ENCODE results near the gene NKX2-4. TPM values are rescaled to one million over a fixed set of nuclear protein-coding genes. Genes with fewer than 3 reads are reported as not detected.
"Not testable (repeated sequence)": the region's sequence is repeated elsewhere in the genome, so short reads cannot be mapped to it uniquely, and the experiment has no call there.

The NKX2-4 gene
- total RNA-seq, 1 donor from 2014 or later: not detected

DNA sequence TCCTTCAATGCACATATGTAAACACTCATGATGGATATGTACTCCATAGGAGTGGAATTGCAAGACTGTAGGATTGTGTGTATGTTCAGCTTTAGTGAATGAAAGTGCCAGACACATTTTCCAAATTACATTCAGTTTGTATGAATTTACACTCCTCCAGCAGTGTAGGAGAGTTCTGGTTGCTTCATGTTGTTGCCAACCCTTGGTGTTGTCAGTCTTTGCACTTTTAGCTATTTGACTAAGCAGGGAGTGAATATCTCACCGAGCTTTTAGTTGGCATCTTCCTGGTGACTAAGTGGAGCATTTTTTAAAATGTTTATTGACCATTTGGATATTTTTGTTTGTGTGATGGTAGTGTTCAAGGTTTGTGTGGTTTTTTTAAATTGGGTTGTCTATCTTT is 23.9 kb downstream of the NKX2-4 start:
- intact Hi-C loops (cut with DNase I): no loop called here
- DNase-seq (no peak), ATAC-seq (ENCODE audit: poor library complexity) (no peak)

DNA sequence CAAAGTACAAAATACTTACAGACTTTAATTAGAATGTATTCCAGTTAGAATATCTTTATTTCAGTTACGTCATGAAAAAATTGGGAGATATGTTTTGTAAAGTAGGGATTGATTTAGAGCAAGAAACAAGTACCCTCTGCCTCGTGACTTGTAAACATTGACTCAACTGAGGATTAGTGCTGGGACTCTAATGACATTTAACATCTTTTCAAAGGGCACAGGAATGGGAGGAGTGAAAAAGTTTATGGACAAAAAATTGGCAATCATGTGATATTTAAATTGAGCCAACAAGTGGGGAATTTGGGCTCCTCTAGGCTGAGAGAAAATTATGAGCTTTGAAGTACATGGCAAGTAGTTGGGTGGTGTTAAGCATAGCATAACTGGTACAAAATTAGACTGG is 25.3 kb downstream of the NKX2-4 start:
- intact Hi-C loops (cut with DNase I): no loop called here
- DNase-seq (no peak), ATAC-seq (ENCODE audit: poor library complexity) (no peak)

- DNase-seq (no peak), ATAC-seq (ENCODE audit: poor library complexity) (no peak)
- intact Hi-C loops (cut with DNase I): no loop called here
These were observed 26.1 kb downstream of the NKX2-4 start for GRCh38 chr20:21371193-21371592.

GRCh38 chr20:21368791-21369190 is 28.5 kb downstream of the NKX2-4 start:
- intact Hi-C loops (cut with DNase I): no loop called here
- DNase-seq: no peak
- no peak for ATAC-seq (ENCODE audit: poor library complexity)

DNA sequence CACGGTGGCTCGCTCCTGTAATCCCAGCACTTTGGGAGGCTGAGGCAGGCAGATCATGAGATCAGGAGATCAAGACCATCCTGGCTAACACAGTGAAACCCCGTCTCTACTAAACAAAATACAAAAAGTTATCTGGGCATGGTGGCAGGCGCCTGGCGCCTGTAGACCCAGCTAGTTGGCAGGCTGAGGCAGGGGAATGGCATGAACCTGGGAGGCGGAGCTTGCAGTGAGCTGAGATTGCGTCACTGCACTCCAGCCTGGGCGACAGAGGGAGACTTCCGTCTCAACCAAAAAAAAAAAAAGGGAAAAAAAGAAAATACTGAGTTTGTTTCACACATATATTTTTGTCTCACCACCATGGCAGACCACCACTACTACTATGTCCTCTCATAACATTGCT is 31.1 kb downstream of the NKX2-4 start:
- intact Hi-C loops (cut with DNase I); DNase-seq; ATAC-seq (ENCODE audit: poor library complexity): not testable (repeated sequence)

GRCh38 chr20:21365771-21366170 is 31.6 kb downstream of the NKX2-4 start:
- intact Hi-C loops (cut with DNase I): no loop called here
- DNase-seq: no peak
- no peak for ATAC-seq (ENCODE audit: poor library complexity)

GRCh38 chr20:21364413-21364812 is 32.9 kb downstream of the NKX2-4 start:
- intact Hi-C loops (cut with DNase I): no loop called here
- no peak for DNase-seq
- ATAC-seq (ENCODE audit: poor library complexity): no peak

DNA sequence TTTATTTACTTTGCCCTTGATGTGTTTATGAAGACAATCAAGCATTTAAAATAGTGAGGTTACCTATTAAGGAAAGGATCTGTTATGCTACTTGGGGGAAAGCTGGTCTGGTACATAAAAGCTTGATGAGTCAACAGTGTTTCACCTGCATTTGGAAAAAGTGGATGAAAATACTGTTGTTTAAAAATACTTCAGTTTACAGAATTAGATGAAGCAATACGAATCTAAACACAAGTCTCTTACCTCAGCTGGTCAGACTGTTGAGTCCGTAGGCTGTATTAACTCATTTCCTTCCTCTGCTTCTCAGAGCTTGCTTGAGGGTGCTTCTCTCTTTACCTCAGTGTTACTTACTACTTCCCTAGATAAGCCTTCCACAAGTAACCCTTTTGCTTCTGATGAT is 36.1 kb downstream of the NKX2-4 start:
- intact Hi-C loops (cut with DNase I): no loop called here
- DNase-seq (no peak), ATAC-seq (ENCODE audit: poor library complexity) (no peak)

DNA sequence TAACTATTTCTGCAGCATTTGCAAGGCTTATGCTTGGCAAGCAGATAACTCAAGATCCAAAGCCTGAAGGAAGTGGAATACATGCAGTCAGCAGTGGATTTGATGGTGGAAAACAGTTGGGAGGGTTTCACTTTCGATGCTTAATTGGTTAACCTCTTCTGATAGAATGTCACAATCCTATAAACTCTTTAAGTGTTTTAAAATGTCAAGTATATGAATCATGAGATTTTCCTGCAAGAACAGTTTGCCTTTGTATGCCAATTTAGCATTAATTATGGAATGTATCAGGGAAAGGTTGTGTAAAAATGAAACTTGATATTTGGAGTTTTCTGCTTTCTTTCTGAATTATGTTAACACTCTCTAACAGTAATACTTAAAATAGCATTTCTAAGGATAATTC is 36.6 kb downstream of the NKX2-4 start:
- no peak for ATAC-seq (ENCODE audit: poor library complexity)
- intact Hi-C loops (cut with DNase I): no loop called here
- DNase-seq: no peak

GRCh38 chr20:21358737-21359136 is 38.6 kb downstream of the NKX2-4 start:
- intact Hi-C loops (cut with DNase I): no loop called here
- ATAC-seq (ENCODE audit: poor library complexity): no peak
- DNase-seq: no peak

DNA sequence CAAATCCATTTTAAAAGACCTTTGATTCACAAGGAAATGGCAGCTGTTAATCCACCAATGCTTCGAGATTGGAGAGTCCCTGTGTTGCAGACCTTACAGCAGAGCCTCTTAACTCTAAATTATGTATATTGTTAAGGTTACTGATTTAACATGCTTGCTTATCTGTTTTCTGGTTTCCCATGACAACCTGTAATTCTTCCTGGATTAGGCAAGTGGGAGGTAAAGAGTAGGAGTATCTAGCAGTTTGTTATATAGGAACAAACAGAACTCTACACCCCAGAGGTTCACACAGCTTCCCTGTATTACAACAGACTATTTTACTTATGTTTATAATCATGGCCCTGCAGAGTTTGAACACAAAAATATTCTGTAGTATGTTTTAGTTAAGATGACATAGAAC is 39.5 kb downstream of the NKX2-4 start:
- intact Hi-C loops (cut with DNase I): no loop called here
- DNase-seq (no peak), ATAC-seq (ENCODE audit: poor library complexity) (no peak)

GRCh38 chr20:21356386-21356785 is 40.9 kb downstream of the NKX2-4 start:
- intact Hi-C loops (cut with DNase I): no loop called here
- ATAC-seq (ENCODE audit: poor library complexity) (no peak), DNase-seq (no peak)

DNA sequence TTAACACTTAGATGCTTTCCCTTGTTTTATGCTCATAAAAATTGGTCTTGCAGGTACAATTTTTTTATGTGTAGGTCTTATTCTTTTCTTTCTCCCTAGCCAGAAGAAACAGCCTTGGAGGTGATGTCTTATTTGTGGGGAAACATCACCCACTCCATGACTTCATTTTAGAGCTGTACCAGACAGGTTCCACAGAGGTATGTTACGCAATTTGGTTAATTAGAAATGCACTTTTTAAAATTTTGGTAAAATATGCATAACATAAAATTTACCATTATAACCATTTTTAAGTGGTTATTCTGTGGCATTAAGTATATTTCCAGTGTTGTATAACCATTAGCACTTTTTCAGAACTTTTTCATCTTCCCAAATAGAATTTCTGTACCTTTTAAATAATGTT is 41.3 kb downstream of the NKX2-4 start:
- intact Hi-C loops (cut with DNase I): no loop called here
- ATAC-seq (ENCODE audit: poor library complexity) (no peak), DNase-seq (no peak)

GRCh38 chr20:21353236-21353635 is 44.1 kb downstream of the NKX2-4 start:
- intact Hi-C loops (cut with DNase I): no loop called here
- DNase-seq (no peak), ATAC-seq (ENCODE audit: poor library complexity) (no peak)

DNA sequence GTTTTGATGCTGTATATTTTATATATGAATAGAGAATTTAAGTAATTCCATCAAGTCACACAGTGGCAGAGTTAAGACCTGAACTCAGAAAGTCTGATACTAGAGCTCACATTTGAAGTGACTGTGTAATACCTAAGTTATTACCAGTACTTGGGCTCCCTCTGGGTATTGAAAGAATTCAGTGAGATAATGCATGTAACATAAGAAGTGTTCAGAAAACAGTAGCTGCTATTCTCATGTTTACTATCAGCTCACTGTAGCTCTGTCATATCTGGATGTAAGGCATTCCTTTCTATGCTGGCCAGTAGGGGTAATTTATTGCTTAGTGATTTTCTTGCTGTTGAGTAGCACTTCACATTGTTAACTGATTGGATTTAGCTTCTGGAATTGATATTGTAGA is 44.6 kb downstream of the NKX2-4 start:
- intact Hi-C loops (cut with DNase I): no loop called here
- ATAC-seq (ENCODE audit: poor library complexity): no peak
- DNase-seq: no peak

Other genes with a start within 250 kb of the NKX2-4 start
- 31.7 TPM for gene XRN2, start 94.2 kb downstream of the NKX2-4 start, total RNA-seq
- not detected for gene NKX2-2, start 116.5 kb upstream of the NKX2-4 start, total RNA-seq